ENCODE data around the gene EXOC3L4.

Gene EXOC3L4

DNA sequence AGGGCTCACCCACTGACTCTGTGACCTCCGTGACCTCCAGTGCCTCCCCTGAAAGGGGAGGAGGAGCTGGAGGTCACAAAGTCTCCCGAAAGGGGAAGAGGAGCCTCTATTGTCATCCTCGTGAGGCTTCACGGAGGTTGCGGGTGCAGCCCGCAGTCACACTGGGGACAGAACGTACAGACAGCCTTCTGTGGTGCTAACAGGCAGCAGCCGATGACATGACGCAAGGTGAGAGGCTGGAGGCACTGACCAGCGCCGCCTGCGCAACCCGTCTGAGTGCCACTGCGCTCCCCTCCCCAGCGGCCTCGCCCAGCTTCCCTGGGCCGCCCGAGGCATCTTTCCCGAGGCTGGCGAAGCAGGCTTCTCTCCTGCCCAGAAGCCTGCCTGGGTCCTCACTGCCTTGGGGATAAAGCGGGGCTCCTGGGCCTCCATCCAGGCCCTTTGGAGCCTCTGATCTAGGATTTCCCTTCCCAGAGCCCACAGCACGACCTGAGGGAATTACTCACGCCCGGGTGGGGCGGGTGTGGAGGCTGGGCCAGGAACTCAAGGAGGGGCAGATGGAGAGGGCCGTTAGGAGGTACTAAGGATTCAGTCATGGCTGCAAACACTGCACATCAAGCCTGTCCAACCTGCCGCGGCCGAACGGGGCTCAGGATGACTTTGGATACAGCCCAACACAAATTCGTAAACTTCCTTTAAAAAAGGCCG lies 22.8 kb upstream of the EXOC3L4 start:
- no peak for DNase-seq

DNA sequence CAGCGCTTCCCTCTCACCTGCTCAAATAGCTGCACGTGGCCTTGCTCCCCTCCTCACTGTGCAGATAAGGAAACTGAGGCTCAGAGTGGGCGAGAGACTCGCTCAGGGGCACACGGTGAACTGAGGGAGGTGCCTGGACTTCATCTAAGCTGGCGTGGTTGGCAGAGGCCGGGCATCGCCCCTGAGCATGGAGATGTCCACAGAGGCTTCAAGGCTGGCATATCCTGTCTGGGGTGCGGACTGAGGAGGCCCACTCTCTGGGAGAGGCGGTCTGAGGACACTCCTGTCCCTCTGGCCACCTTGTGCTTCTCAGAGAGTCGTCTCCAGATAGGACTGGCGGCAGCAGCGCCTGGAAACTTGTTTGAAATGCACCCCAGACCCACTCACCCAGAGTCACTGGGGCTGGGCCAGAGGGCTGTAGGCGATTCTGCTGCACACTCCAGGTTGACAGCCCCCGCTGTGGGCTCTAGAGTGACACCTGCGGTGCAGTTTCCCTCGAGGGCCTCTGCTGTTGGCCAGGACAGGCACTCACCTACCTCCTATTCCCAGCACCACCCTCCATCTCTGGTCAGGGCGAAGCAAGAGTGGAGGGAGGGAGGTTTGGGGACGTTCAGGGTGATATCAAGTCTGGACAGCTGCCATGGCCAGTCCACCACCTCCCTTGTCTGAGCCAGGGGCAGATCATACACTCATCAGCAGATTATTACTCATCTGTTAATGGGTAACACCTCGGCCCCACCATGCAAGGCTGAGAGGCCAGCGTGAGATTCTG lies 21.7 kb upstream of the EXOC3L4 start:
- no peak for DNase-seq

DNA sequence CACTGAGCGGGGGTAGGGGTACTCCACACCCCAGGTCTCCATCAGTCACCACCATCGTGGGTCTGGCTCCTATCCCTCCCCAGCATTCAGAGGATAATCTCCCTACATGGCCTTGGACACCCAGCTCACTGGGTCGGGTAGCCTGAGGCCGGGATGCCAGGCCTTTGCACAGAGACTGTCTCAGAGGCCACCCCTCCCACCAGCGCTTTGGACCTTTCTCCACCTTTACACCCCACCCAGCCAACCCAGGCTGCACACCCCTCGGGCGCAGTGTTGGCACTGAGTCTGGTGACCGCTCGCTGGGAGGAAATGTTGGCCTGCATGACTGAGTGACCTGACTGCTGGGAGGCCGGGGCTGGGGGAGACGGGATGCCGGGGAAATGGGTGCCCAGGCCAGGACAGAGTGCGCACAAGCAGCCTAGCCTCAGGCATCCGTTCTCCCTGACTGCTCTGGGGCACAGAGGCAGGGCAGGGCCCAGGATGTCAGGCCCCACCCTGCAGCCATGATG lies 21.1 kb upstream of the EXOC3L4 start:
- DNase-seq = no peak

DNA sequence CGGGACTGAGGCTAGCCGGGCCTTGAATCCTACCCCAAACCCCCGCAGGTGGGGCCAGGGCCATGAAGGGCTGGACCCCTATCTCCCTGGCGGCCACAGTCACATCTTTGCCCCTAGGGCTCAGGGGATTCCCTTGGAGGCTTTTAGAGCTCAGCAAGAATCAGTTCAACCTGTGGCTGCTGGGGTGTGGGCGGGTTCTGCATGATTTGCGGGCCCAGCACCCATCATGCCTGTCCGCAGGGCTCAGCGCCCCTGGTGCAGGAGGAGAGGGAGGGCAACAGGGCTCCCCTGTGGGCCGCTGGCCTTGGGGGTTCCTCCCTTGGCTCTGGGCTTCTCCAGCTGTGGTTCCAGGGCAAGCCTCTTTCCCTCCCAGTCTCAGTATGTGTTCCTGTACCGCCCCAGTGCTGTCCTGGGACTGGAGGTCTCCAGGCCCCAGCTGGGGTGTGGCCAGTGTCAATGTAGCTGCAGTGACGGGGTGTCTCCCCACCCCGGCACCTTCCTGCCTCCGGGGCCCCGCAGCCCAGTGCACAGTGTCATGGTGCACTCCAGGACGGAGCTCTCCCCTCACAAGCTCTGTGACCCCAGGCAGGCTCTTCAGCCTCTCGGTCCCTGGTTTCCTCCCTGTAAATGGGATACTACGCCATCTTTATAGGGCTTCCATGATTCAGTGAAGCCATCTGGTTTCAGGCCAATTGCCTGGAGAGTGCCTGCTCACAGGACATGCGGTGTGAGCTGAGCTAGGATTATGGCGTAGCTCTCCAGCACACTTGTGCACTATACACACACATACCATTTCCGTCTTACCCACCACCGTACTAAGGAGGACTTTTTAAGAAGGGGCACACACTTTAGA lies 20.4 kb upstream of the EXOC3L4 start:
- DNase-seq = no peak

DNA sequence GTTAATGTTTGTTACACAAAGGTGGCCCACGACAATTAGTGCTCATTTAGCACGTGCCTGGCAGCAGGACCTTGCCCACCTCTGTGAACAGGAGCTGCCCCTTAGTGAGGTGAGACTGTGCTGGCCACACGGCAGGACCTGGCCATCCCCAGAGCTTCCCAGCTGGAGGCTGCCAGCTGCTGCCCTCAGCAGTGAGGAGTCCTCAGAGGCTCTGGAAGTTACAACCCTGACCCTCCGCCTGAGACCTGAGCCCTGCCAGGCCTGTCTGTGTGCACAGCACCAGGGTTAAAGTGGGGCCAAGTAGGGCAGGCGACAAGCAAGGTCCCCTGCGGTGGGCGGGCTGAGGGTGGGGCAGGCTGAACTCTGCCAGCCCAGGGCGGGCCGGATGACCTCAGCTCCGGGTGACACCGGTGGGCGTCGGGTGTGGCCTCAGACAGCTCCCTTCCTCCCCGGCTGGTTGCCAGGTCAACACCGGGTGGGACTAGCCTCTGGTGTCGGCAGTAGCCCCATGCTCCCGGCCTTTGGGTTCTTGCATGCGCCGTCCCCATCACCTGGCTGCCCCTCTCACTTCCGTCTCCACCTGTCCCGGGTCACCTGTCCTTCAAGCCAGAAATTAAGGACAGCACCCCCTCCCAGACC lies 19.7 kb upstream of the EXOC3L4 start:
- DNase-seq = no peak

DNA sequence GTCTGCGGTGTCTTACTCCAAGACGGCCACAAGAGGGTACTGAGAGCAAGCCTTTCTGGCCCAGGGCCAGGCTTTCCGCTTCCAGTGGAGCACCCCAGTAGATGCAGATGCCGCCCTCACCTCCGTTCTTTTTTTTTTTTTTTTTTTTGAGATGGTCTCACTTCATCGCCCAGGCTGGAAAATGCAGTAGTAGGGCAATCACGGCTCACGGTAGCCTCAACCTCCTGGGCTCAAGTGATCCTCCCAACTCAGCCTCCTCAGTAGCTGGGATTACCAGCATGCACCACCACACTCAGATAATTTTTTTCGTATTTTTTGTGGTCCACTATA lies 16.1 kb upstream of the EXOC3L4 start:
- DNase-seq = peak; percentile 47 to 76

DNA sequence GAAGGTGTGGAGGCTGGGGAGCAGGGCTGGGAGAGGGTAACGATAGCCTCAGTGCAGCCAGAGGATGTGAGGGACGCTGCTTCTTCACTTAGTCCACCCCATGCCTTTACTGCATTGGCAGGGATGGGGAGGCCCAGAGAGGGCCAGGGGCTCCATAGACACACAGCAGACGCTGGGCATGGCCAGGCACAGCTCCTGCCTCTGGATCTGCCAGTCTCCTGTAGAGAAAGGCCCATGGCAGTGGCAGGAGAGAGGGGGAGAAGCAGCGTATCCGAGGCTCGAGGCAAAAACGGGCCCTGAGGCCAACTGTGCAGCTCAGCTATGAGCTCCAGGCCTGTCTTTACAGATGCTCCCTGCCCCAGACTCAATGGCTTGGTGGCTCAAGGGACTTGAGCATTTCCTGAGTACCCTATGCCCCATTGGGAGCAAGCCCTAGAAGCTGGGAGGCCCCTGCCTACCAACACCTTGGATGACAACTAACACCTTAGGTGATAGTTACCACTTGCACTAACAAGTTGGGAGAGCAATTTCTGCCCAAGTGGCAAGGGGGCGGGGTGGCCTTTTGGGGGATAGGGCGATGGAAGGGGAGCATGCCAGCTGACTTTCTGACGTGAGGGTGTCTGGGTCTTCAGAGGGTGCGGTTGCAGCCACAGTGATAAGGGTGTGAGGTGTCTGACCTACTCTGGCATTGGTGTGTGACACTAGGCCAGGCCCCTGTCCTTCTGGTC lies 15.5 kb upstream of the EXOC3L4 start:
- DNase-seq = no peak

DNA sequence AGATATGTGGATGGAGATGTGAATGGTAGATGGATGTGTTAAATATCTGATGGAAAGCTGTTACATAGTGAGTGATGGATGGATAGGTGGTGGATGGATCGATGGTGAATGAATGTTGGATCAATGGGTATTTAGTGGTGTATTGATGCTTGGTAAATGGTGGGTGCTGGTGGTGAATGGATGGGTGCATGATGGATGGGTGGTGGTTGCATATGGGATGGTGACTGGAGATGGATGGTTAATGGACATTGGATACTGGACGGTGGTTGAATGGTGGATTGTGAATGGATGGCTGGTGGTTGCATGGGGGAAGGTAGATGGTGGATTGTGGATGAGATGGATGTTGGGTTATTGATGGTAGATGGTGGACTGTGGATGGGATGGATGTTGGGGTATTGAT lies 12.6 kb upstream of the EXOC3L4 start:
- DNase-seq = no peak

DNA sequence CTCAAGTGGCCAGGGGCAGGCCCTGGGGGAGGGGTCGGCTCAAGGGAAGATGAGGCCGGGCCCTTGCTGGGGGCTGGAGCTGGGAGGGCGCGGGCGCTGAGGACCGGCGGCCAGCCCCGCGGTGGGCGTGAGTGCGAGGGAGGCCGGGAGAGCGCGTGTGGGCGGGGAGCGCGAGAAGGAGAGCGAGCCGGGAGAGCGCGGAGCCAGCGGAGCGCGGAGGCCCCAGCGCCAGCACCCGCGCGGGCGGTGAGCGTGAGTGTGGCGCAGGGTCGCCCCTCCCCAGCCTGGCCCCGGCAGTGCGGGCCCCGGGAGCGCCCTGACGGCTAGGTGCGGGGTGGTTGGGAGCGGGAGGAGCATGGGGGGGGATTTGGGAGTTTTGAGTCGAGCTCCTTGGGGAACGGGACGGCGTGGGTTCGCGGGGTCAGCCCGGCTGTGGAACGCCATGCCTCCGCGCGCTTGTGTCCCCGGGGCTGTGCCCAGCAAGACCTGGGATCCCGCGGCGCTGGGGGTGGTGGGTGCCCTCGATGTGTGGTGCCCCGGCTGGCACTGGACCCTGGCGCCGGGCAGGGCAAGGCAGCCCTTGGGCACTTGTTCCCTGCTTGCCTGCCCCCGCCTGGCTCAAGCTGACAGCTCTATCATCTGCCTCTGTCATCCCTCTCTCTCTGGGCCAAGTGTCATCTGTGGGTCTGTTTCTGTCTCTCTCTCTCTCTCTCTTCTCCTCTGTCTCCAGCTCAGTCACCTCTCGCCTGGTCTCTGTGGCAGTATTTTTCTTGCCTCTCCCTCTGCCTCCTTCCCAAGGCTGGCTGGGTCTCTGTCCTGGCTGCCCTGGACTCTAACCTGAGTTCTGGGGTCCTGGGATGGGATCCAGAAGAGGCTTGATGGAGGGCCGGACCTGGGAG lies 10.3 kb upstream of the EXOC3L4 start, which contains the start of gene LBHD2:
LBHD2 (plus strand) TSS at position 190 of the 899 bp plus-strand sequence. CDS start 1,803 bp downstream, outside the sequence.
- no peak for DNase-seq

DNA sequence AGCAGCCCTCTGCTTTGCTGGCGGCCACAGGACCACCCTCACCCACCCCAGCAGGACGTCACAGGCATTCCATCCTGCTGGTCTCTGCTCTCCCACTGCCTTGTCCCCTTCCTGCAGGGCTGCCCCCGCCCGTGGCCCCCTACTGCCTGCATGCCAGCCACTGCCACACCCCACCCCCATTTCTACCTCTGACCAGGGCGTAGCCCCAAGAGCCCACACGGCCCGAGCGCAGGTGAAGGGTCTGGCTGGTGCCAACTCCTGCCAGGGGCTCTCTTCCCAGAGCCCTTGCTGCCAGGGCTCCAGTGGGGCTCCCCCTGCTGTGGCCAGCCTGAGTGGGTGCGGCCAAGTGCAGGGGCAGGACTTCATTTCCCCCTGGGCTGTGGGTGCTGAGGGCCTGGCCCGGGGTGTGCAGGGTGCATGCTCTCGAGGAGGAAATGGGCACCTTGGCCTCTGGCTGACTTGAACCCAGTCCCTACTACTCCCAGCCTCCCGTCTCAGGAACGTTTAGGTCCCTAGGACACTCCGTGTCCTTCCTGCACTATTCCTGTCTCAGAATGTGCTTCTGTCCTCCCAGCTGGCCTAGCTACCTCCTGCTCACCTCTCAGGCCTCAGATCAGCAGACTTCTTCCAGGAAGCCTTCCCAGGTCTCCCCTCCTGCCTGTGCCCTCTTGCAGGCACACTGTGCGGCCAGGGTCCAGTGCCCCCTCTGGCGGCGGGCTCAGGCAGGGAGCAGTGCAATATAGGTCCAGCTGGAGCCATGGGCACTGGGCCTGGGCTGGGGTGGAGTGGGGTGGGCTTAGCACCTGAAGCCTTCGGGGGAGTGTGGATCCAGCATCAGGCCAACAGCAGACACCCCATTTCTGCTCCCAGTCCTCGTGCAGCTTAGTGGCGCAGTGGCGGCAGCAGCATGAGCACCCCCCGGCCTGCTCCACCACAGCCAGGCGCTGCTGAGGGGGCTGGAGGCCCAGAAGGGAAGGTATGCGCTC lies 9.1 kb upstream of the EXOC3L4 start:
- DNase-seq = no peak

DNA sequence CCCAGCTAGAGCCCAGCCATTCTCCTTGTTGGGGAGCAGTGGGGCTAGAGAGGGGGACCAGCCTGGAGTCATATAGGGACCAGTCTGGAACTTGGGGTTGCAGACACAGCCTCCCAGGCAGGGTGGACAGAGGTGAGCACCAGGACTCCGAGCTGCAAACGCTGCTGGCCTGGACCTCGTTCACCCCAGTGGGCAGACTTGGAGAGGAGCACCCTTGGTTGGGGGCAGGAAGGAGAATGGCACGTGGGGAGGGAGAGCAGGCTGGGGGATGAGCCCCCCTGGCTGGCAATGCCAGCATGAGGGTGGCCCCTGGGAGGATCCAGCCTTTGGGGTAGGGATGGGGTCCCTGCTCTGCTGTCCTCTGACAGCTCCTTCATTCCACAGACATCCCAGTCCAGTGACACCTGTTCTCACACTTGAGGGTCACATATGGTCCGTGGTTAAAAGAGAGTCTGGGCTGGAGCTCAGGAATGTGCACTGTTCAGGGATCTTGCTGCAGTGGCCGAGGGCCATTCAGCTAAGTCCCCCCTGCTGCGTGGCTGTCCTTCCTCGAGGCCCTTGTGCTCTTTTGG lies 7.7 kb upstream of the EXOC3L4 start:
- no peak for DNase-seq

DNA sequence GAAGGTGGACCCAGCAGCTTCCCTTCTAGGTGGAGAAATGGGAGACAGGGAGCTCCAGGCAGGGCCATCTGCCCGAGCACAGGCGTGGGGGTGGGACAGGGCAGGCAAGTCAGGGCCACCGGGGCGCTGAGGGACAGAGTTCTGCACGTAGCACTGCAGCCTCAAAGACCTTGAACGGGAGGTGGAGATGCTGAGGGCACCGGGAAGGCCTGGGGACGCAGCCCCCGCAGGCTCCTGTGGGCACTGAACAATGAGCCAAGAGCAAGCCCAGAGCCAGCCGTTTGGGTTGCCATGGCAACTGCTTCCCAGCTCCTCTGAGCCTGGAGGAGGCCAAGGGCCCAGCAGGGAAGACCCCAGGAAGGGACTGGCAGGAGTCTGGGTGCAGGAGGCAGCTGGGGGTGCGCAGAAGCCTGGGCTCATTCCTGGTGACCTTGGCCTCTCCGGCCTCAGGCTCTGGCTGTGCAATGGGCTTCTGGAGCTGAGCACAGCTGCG lies 7.1 kb upstream of the EXOC3L4 start:
- DNase-seq = no peak

DNA sequence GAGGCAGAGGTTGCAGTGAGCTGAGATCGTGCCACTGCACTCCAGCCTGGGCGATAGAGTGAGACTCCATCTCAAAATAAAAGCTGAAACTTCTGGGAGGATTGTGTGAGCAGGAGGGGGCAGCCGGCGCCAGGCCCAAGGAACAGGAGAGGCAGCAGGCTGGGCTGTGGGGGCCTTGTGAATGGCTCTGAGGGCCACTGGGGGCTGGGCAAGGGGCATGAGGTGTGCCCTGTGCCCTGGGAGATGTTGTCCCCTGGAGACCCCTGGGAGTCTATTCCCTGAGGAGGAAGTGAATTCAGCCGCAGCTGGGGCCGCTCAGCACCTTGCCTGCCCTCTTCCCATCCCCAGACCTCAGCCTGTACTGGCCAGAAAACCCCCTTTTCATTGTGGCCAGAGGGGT lies 5.6 kb upstream of the EXOC3L4 start:
- DNase-seq = no peak

DNA sequence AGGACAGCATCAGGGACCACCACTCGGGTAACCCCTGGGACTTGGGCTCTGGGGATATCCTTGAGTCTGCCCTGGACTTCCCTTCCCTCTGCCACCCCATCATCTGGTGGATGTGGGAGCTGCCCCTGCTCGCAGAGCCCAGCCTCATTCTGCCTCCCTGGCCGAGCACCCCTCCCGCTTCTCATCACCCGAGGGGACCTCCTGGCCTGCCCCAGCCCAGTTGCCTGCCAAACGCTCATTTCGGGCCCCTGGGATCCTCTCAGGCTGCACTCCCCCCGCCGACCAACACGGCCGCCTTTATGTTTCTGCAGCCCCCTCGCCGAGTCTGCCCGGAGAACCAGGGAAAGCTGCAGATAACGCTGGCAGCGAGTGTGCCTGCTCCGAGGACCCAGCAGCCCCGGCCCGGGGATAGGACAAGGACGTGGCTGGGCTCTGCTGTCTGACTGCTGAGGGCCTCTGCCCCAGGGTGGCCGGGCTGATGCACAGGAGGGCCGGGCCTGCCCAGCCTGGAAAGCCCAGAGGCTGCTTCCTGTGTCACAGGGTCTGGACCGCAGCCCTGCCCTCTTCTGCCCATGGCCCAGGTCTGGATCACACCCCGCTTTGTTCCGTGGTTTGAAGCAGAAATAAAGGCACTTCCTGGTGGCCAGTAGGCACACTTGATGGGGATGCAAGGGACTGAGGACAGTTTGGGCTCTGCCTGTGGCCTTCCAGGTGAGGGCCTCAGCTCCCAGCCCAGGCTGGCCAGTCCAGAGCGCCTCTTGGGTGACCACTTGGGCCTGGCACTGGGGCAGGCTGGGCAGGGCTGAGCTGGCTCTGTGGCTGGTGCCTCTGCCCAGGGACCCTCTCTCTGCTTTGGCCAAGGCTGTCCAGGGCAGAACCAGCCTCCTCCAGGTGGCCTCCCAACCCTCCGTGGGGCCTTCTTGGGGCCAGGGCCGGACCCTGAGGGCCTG lies 4.9 kb upstream of the EXOC3L4 start:
- DNase-seq = no peak

DNA sequence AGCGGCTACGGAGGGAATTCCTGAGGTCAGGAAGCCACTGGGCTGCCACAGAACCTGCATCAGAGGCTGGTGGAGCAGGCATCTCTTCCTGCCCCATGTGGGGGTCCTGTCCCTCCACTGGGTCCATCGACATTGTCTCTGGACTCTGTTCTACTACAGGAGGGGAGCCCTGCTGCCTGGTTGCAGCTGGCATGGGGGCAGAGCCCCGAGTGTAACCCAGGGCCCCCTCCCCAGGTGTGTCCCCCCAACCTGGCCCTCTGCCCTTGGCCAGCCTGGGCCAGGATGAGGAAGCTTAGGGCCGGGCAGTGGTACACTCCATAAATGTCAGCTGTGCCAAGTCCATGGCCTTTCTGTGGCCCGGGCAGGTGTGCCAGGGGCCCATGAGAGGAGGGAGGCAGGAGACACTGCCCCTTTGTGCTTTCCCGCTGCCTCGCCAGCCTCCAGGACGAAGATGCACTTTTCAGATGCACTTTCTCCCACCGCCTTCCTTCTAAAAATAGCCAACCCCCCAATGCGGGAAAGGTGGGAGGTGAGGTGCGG lies 4.0 kb upstream of the EXOC3L4 start:
- DNase-seq = no peak

DNA sequence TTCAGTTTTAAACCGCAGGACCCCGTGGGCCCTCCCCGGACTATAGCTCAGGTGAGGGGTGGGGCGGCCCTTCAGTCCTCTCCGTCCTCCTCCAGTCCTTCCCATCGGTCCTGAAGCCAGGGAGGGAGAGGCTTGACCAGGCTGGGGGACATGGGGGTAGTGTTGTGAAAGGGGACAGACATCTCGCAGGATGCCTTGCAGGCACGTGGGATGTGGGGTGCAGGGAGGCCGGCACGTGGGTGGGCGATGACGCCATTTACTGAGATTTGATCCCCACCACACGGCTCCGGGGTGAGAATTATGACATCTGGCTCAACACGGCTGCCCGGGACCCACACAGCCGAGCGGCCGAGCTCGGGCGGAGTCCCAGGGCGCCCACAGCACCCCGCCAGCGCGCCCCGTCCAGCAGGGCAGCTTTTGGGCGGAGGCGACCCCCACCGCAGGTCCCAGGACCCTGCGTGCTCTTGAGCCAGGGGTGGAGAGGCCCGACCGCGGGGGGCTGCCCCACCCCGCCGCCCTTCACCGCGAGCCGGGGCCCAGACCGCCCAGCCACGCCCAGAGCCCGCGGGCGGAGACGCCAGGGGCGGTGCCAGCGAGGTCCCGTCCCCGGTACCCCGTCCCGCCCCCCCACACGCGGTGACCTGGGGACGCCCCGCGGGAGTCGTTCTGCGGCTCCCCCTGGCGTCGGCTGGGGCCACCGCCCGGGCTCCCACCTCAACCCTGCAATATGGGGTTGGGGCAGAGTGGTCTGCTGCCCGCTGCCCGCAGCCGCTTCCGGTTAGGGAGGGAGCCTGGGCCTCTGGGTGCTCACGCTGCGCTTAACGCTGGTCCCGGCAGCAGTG lies 3.3 kb upstream of the EXOC3L4 start:
- DNase-seq = no peak

DNA sequence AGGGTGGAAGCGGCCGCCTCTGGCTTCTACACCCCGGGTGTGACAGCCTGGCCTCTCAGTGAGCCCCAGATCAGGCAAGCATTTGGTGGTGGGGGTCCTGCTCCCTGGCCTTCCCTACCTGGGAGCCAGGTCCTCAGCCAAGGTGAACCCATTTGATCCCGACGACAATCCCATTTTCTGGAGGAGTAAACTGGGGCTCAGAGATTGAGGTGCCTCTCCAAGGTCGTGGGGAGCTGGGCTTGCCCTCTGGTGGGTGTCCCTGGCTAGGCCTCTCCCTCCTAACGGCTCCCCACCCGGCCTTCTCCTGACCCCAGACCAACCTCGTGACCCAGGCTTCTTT lies 2.7 kb upstream of the EXOC3L4 start:
- no peak for DNase-seq

Data from SW 1271 (cell line).